ENCODE results near the gene ESRRG.

ESRRG gene

GRCh38 chr1:216459651-216460207, 263.5 kb downstream of the ESRRG start:
- no peaks in the 10 kb centered on the region for H3K9me3 Mint-ChIP-seq
- H3K4me3 Mint-ChIP-seq = no peak overlapping the region
- no peak overlapping the region for H3K27ac Mint-ChIP-seq
- H3K4me1 Mint-ChIP-seq (ENCODE audit: low read depth) = no peaks in the 10 kb centered on the region
- H3K36me3 Mint-ChIP-seq (ENCODE audit: low read depth) = no peaks in the 10 kb centered on the region
- no peaks in the 10 kb centered on the region for H3K27me3 Mint-ChIP-seq (ENCODE audit: low read depth)

- Mint-ChIP-seq H3K4me3 (no peak overlapping the region), H3K9me3 (no peaks in the 10 kb centered on the region), H3K27me3 (ENCODE audit: low read depth) (no peaks in the 10 kb centered on the region), H3K36me3 (ENCODE audit: low read depth) (no peaks in the 10 kb centered on the region), H3K4me1 (ENCODE audit: low read depth) (no peaks in the 10 kb centered on the region), H3K27ac (no peak overlapping the region)
Observed at GRCh38 chr1:216458812-216459211, 264.4 kb downstream of the ESRRG start.

GRCh38 chr1:216457356-216457755, 265.9 kb downstream of the ESRRG start:
- Mint-ChIP-seq H3K27me3 (ENCODE audit: low read depth) (no peaks in the 10 kb centered on the region), H3K36me3 (ENCODE audit: low read depth) (no peaks in the 10 kb centered on the region), H3K9me3 (no peaks in the 10 kb centered on the region), H3K27ac (no peak overlapping the region), H3K4me1 (ENCODE audit: low read depth) (no peaks in the 10 kb centered on the region), H3K4me3 (no peak overlapping the region)

GRCh38 chr1:216456682-216457081, 266.5 kb downstream of the ESRRG start:
- no peaks in the 10 kb centered on the region for H3K4me1 Mint-ChIP-seq (ENCODE audit: low read depth)
- no peak overlapping the region for H3K27ac Mint-ChIP-seq
- H3K27me3 Mint-ChIP-seq (ENCODE audit: low read depth) = no peaks in the 10 kb centered on the region
- H3K4me3 Mint-ChIP-seq = no peak overlapping the region
- H3K9me3 Mint-ChIP-seq = no peaks in the 10 kb centered on the region
- no peaks in the 10 kb centered on the region for H3K36me3 Mint-ChIP-seq (ENCODE audit: low read depth)

GRCh38 chr1:216453777-216454176, 269.5 kb downstream of the ESRRG start:
- no peaks in the 10 kb centered on the region for H3K4me1 Mint-ChIP-seq (ENCODE audit: low read depth)
- no peaks in the 10 kb centered on the region for H3K9me3 Mint-ChIP-seq
- H3K4me3 Mint-ChIP-seq = no peak overlapping the region
- H3K36me3 Mint-ChIP-seq (ENCODE audit: low read depth) = no peaks in the 10 kb centered on the region
- no peaks in the 10 kb centered on the region for H3K27me3 Mint-ChIP-seq (ENCODE audit: low read depth)
- no peak overlapping the region for H3K27ac Mint-ChIP-seq
